Hindlimb muscle (tissue), 1 donor: ENCODE results near the gene RAD50. TPM values are rescaled to one million over a fixed set of nuclear protein-coding genes. Genes with fewer than 3 reads are reported as not detected.
"Not testable (repeated sequence)": the region's sequence is repeated elsewhere in the genome, so short reads cannot be mapped to it uniquely, and the experiment has no call there.

Experiments used
- DNase-seq: peaks from one replicate; pipeline ENCODE4 v3.0.0-alpha.2; 2013
- polyA plus RNA-seq: library from polyadenylated mRNA; unstranded; fragments of 120-200 nt; gene quantifications from one replicate; pipeline ENCODE4 v1.2.1, GENCODE V29; 2013; ENCODE audit not compliant: insufficient read length

RAD50 gene
- polyA plus RNA-seq, 1 donor: 24.9 TPM

- not testable (repeated sequence) for DNase-seq
Measured at GRCh38 chr5:132633587-132633986, 76.8 kb downstream of the RAD50 start.

GRCh38 chr5:132635873-132636272 is 79.1 kb downstream of the RAD50 start:
- no peak for DNase-seq

GRCh38 chr5:132637241-132637640 is 80.5 kb downstream of the RAD50 start:
- DNase-seq: no peak

- DNase-seq: no peak
Measured at GRCh38 chr5:132639706-132640130, 82.9 kb downstream of the RAD50 start.

- no peak for DNase-seq
Measured at GRCh38 chr5:132640613-132641012, 83.8 kb downstream of the RAD50 start.

GRCh38 chr5:132641241-132641723 is 84.5 kb downstream of the RAD50 start:
- no peak for DNase-seq

- no peak for DNase-seq
Measured at GRCh38 chr5:132641841-132642240, 85.1 kb downstream of the RAD50 start.

- no peak for DNase-seq
Measured at GRCh38 chr5:132644177-132644576, 87.4 kb downstream of the RAD50 start.

- no peak for DNase-seq
Measured at GRCh38 chr5:132646583-132647266, 89.9 kb downstream of the RAD50 start.

- no peak for DNase-seq
Measured at GRCh38 chr5:132647473-132647872, 90.7 kb downstream of the RAD50 start.

GRCh38 chr5:132648355-132648754 is 91.6 kb downstream of the RAD50 start:
- no peak for DNase-seq

GRCh38 chr5:132651838-132652469 is 95.2 kb downstream of the RAD50 start:
- DNase-seq: no peak

- DNase-seq: no peak
Measured at GRCh38 chr5:132653716-132654115, 96.9 kb downstream of the RAD50 start.

GRCh38 chr5:132655821-132656773 is 99.3 kb downstream of the RAD50 start:
- peak; percentile 25 for DNase-seq

- no peak for DNase-seq
Measured at GRCh38 chr5:132656774-132657355, 100.1 kb downstream of the RAD50 start.

- DNase-seq: no peak
Measured at GRCh38 chr5:132657676-132658380, 101.1 kb downstream of the RAD50 start, which contains the start of gene IL13. Gene IL13 (plus strand): TSS chr5:132658173. CDS start chr5:132658187, 14 bp downstream.

- DNase-seq: no peak
Measured at GRCh38 chr5:132658381-132659302, 101.9 kb downstream of the RAD50 start.

GRCh38 chr5:132659598-132660493 is 103.1 kb downstream of the RAD50 start:
- DNase-seq: no peak

- DNase-seq: no peak
Measured at GRCh38 chr5:132661231-132662003, 104.6 kb downstream of the RAD50 start.
